Natural killer cell (primary cell): ENCODE measurements around the gene ELP4. TPM values are rescaled to one million over a fixed set of nuclear protein-coding genes. Genes with fewer than 3 reads are reported as not detected.
A peak's percentile ranks its signal among the peaks of the same experiment; 100 is the strongest.

Experiments used
- ATAC-seq, 3 donors: fragments of 150-1000 bp in 2 of 3; fragments of 200-7000 bp in 1 of 3; cut with Tn5 transposase; 1 replicate in 1 of 3; 2 replicates in 2 of 3; pipeline ENCODE4 v1.10.0; 2021; ENCODE audit warnings: mild to moderate bottlenecking in 2 of 3, moderate library complexity in 2 of 3
- DNase-seq, 2 donors: peaks; one replicate each; pipeline versions ENCODE4 v3.0.0 to v3.0.0-alpha.2; 2013 to 2021; ENCODE audit warnings: mixed read lengths in 1 of 2
- H3K27ac ChIP-seq: one replicate; pipeline ENCODE4 v1.5.1; 2013; ENCODE audit warnings: mild to moderate bottlenecking, low read length
- H3K27me3 ChIP-seq: one replicate; pipeline ENCODE4 v1.6.1; 2013; ENCODE audit warnings: low read length; ENCODE audit not compliant: control insufficient read depth, insufficient read depth
- H3K36me3 ChIP-seq: one replicate; pipeline ENCODE4 v1.6.1; 2013; ENCODE audit warnings: low read length; ENCODE audit not compliant: control insufficient read depth, insufficient read depth
- H3K4me1 ChIP-seq: one replicate; pipeline ENCODE4 v1.6.1; 2013; ENCODE audit warnings: low read length; ENCODE audit not compliant: control insufficient read depth, insufficient read depth
- H3K4me3 ChIP-seq: one replicate; pipeline ENCODE4 v1.5.1; 2013; ENCODE audit warnings: low read length
- H3K9me3 ChIP-seq: one replicate; pipeline ENCODE4 v1.6.1; 2013; ENCODE audit warnings: low read length; ENCODE audit not compliant: control insufficient read depth, insufficient read depth
- H3K27ac Mint-ChIP-seq, 2 donors: one replicate each; pipeline ENCODE4 v1.8.0; 2022; ENCODE audit warnings: mild to moderate bottlenecking in 2 of 2, mixed read lengths in 2 of 2, moderate library complexity in 1 of 2
- H3K27me3 Mint-ChIP-seq, 2 donors: one replicate each; pipeline ENCODE4 v1.8.0; 2022; ENCODE audit warnings: low read depth in 2 of 2, mixed read lengths in 2 of 2
- H3K36me3 Mint-ChIP-seq: one replicate; pipeline ENCODE4 v1.8.0; 2022; ENCODE audit warnings: mixed read lengths
- H3K4me1 Mint-ChIP-seq, 2 donors: one replicate each; pipeline ENCODE4 v1.8.0; 2022; ENCODE audit warnings: mixed read lengths in 2 of 2
- H3K4me3 Mint-ChIP-seq: one replicate; pipeline ENCODE4 v1.8.0; 2022; ENCODE audit warnings: mild to moderate bottlenecking, moderate library complexity, mixed read lengths
- H3K9me3 Mint-ChIP-seq, 2 donors: one replicate each; pipeline ENCODE4 v1.8.0; 2022; ENCODE audit warnings: mixed read lengths in 2 of 2
- CTCF ChIP-seq: fragments of 200-600 bp; IDR thresholded peaks from one replicate; pipeline ENCODE4 v1.8.0; 2022; ENCODE audit warnings: antibody characterized with exemption
- WGBS: methylation state at CpG from one replicate; pipeline ENCODE4 v1.1.7; 2013; ENCODE audit warnings: missing lambda C conversion rate; ENCODE audit not compliant: insufficient coverage; 5-methylcytosine and 5-hydroxymethylcytosine counted together
- intact Hi-C: fragments of 100-400 bp; cut with micrococcal nuclease; formaldehyde crosslinking; loops from one replicate; pipeline ENCODE4 v1.14.2; 2022
- total RNA-seq, 4 donors: library from RNA; stranded (reverse); fragments of 120-200 nt in 1 of 4; gene quantifications; one replicate each; pipeline versions ENCODE4 v1.2.3 to v1.2.4, GENCODE V29; 2013 to 2022

The ELP4 gene
- total RNA-seq, 3 donors from 2014 or later (not counting 1 experiment from before 2014, with no cell fraction given), result 22.8 to 29.6 (median 23.4) TPM

GRCh38 chr11:31827455-31828206 is 318.1 kb downstream of the ELP4 start:
- H3K36me3 ChIP-seq, result no peaks in the 10 kb centered on the region
- TF ChIP-seq CTCF, result no peak
- intact Hi-C loops, result no loop called here
- H3K27ac ChIP-seq, result no peak overlapping the region
- Mint-ChIP-seq H3K27ac (no peak overlapping the region), H3K27me3 (peaks cover 51 to 69% of the 10 kb centered on the region in 2 donors), H3K4me3 (peak overlapping the region; percentile 13), H3K36me3 (peaks cover 22% of the 10 kb centered on the region), H3K9me3 (no peaks in the 10 kb centered on the region), H3K4me1 (peaks cover 10 to 22% of the 10 kb centered on the region in 2 donors)
- 8% methylated on average over 15 of the region's 18 CpGs for WGBS
- no peak overlapping the region for H3K4me3 ChIP-seq
- H3K4me1 ChIP-seq, result peaks cover 6% of the 10 kb centered on the region
- H3K27me3 ChIP-seq, result peaks cover 59% of the 10 kb centered on the region
- DNase-seq (no peak), ATAC-seq (peak in 1 of 3 donors; percentile 12)
- H3K9me3 ChIP-seq, result no peaks in the 10 kb centered on the region

GRCh38 chr11:31828217-31828616 is 318.6 kb downstream of the ELP4 start:
- TF ChIP-seq CTCF, result no peak
- H3K27me3 ChIP-seq, result peaks cover 54% of the 10 kb centered on the region
- 6% methylated on average over 3 of the region's 7 CpGs for WGBS

GRCh38 chr11:31830406-31830805 is 320.8 kb downstream of the ELP4 start:
- Histone ChIP-seq H3K4me3 (no peak overlapping the region), H3K4me1 (peaks cover 6% of the 10 kb centered on the region), H3K27ac (no peak overlapping the region), H3K9me3 (no peaks in the 10 kb centered on the region), H3K36me3 (no peaks in the 10 kb centered on the region), H3K27me3 (peaks cover 41% of the 10 kb centered on the region)
- Mint-ChIP-seq H3K4me3 (no peak overlapping the region), H3K9me3 (no peaks in the 10 kb centered on the region), H3K27ac (no peak overlapping the region), H3K36me3 (peaks cover 22% of the 10 kb centered on the region), H3K27me3 (peaks cover 31 to 53% of the 10 kb centered on the region in 2 donors), H3K4me1 (peaks cover 10 to 19% of the 10 kb centered on the region in 2 donors)
- WGBS, result 84% methylated on average over 4 of the region's 4 CpGs
- no peak for ATAC-seq
- DNase-seq, result no peak
- intact Hi-C loops, result no loop called here
- no peak for TF ChIP-seq CTCF

More at GRCh38 chr11:31828217-31828616, 318.6 kb downstream of the ELP4 start:
- no peak overlapping the region for H3K4me3 Mint-ChIP-seq
- H3K4me1 Mint-ChIP-seq, result peaks cover 10 to 22% of the 10 kb centered on the region in 2 donors
- H3K27ac ChIP-seq, result no peak overlapping the region
- no peaks in the 10 kb centered on the region for H3K9me3 Mint-ChIP-seq
- no peaks in the 10 kb centered on the region for H3K36me3 ChIP-seq
- H3K27ac Mint-ChIP-seq, result no peak overlapping the region
- DNase-seq (no peak), ATAC-seq (no peak)
- no peaks in the 10 kb centered on the region for H3K9me3 ChIP-seq
- H3K4me1 ChIP-seq, result peaks cover 6% of the 10 kb centered on the region
- intact Hi-C loops, result no loop called here
- peaks cover 46 to 63% of the 10 kb centered on the region in 2 donors for H3K27me3 Mint-ChIP-seq
- peaks cover 22% of the 10 kb centered on the region for H3K36me3 Mint-ChIP-seq
- no peak overlapping the region for H3K4me3 ChIP-seq

DNA sequence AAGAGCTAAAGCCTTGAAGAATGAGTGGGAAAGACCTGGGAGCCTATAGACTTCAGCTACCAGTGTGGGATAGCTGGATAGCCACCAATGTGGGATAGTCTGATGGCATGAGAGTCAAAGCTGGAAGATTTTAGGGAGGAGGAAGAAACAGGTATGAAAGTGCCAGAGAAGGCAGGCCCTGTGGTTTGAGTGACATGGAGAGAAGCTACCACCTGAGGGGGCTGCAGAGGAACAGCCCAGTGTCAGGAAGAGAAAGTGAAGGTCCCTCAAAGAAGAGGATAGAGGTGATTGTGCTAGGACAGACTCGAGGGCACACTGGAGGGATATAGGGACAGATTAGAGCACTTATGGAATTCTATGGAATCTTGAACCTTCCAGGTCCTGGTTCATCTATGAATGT is 324.7 kb downstream of the ELP4 start:
- 36% methylated on average over 1 of the region's 1 CpG for WGBS
- ATAC-seq, result no peak
- H3K9me3 ChIP-seq, result no peaks in the 10 kb centered on the region
- DNase-seq, result no peak
- H3K4me3 Mint-ChIP-seq, result no peak overlapping the region
- no peak overlapping the region for H3K27ac Mint-ChIP-seq
- H3K9me3 Mint-ChIP-seq, result no peaks in the 10 kb centered on the region
- no peak overlapping the region for H3K4me3 ChIP-seq
- peaks cover 20% of the 10 kb centered on the region for H3K27me3 ChIP-seq
- H3K36me3 ChIP-seq, result no peaks in the 10 kb centered on the region
- peaks cover 2% of the 10 kb centered on the region for H3K36me3 Mint-ChIP-seq
- H3K27ac ChIP-seq, result no peak overlapping the region
- no peak for TF ChIP-seq CTCF
- H3K4me1 ChIP-seq, result no peaks in the 10 kb centered on the region
- peaks cover 12 to 30% of the 10 kb centered on the region in 2 donors for H3K27me3 Mint-ChIP-seq
- intact Hi-C loops, result no loop called here
- no peaks in the 10 kb centered on the region for H3K4me1 Mint-ChIP-seq
